Measurements from ENCODE around the gene OR14C36. TPM values are rescaled to one million over a fixed set of nuclear protein-coding genes. Genes with fewer than 3 reads are reported as not detected.

OR14C36 gene, protein sequence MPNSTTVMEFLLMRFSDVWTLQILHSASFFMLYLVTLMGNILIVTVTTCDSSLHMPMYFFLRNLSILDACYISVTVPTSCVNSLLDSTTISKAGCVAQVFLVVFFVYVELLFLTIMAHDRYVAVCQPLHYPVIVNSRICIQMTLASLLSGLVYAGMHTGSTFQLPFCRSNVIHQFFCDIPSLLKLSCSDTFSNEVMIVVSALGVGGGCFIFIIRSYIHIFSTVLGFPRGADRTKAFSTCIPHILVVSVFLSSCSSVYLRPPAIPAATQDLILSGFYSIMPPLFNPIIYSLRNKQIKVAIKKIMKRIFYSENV
- total RNA-seq (2021; fragmentation: NEBNext Ultra II Directional; extraction: Animal tissue kit (Norgen Biotek cat#: 25700)): not detected in 2 replicates
- polyA plus RNA-seq (2011; rRNA removed): not detected in 2 replicates
- not detected for polyA plus RNA-seq (2011; cell fraction: cytosol; rRNA removed)
- polyA plus RNA-seq (2011; cell fraction: nucleus; rRNA removed): not detected
- not detected in 4 replicates for polyA plus RNA-seq (2012, experiment 1 of 2)
- not detected for polyA plus RNA-seq (2012, experiment 2 of 2)
- not detected for polyA plus RNA-seq (2013, experiment 1 of 2)
- polyA plus RNA-seq (2013, experiment 2 of 2): not detected
- polyA minus RNA-seq (2011; rRNA and poly(A)+ RNA removed): not detected in 2 replicates
- not detected for polyA minus RNA-seq (2011; cell fraction: cytosol; rRNA and poly(A)+ RNA removed)
- polyA minus RNA-seq (2011; cell fraction: nucleus; rRNA and poly(A)+ RNA removed): not detected
- long read RNA-seq, experiment 1: 0 reads
- long read RNA-seq, experiment 2: 0 reads

DNA sequence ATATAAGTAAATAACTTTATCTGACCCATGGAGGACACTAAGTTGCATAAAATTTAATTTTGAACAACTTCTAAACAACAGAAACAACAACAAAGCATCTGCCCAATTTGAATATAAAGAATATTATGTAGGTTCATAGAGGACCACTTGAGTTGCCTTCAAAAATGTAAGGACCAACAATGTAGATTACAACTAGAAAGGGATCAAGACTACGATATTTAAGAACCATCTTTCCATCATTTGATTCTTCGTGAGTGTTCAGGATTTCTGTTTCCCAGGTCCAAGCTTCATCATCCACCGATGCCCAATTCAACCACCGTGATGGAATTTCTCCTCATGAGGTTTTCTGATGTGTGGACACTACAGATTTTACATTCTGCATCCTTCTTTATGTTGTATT is at the start of gene OR14C36:
TSS of gene OR14C36 (plus strand) at position 301 of the 400 bp plus-strand sequence. CDS start at position 301, 0 bp downstream.
- no peak within 1 kb of the TSS for H4K91ac ChIP-seq (replicated peaks; ENCODE audit: insufficient read length, low read length)

More for the DNA sequence above, at the start of gene OR14C36:
- Histone ChIP-seq H3K4me2 (ENCODE audit: insufficient read depth in 1 of 2, low read depth in 2 of 2, low read length in 2 of 2) (no peak within 1 kb of the TSS), H3K56ac (replicated peaks; ENCODE audit: insufficient read length, low read depth, low read length) (no peak within 1 kb of the TSS), H3K23me2 (ENCODE audit: low read depth, low read length) (no peaks in the 10 kb centered on the region), H4K20me1 (replicated peaks in 1 of 2; ENCODE audit: control insufficient read depth in 1 of 2, insufficient read depth in 2 of 2, low read length in 2 of 2) (no peaks in the 10 kb centered on the region), H3K18ac (ENCODE audit: extremely low read depth, low read length) (no peak within 1 kb of the TSS), H3K27ac (ENCODE audit: low read depth, low read length) (no peak within 1 kb of the TSS), H3K36me3 (ENCODE audit: control insufficient read depth in 2 of 4, insufficient read depth in 4 of 4, low read length in 3 of 4) (no peaks in the 10 kb centered on the region), H3K9me3 (ENCODE audit: insufficient read depth in 2 of 2, low read depth in 1 of 2, low read length in 1 of 2) (peaks cover 44 to 57% of the 10 kb centered on the region in 2 experiments), H2BK15ac (ENCODE audit: low read length) (no peak within 1 kb of the TSS), H3K79me1 (ENCODE audit: low read depth, low read length) (no peaks in the 10 kb centered on the region), H3K14ac (ENCODE audit: insufficient read length) (no peak within 1 kb of the TSS), H2AK5ac (ENCODE audit: low read depth, low read length) (no peak within 1 kb of the TSS), H3K4me3 (ENCODE audit: extremely low read depth in 1 of 4, insufficient read depth in 2 of 4, low read depth in 3 of 4, low read length in 4 of 4) (no peak within 1 kb of the TSS), H2BK12ac (ENCODE audit: low read depth, low read length) (no peak within 1 kb of the TSS), H3K9ac (replicated peaks in 1 of 4; ENCODE audit: extremely low read depth in 1 of 4, low read depth in 3 of 4, low read length in 3 of 4) (no peak within 1 kb of the TSS), H3K79me2 (ENCODE audit: control insufficient read depth in 1 of 2, insufficient read depth in 2 of 2, low read length in 2 of 2) (no peaks in the 10 kb centered on the region), H3K4ac (replicated peaks; ENCODE audit: insufficient read length, low read depth, low read length) (no peak within 1 kb of the TSS), H2AFZ (ENCODE audit: low read length) (no peak within 1 kb of the TSS), H4K8ac (ENCODE audit: extremely low read depth, insufficient read depth, low read length) (no peak within 1 kb of the TSS), H2BK120ac (replicated peaks; ENCODE audit: low read depth, low read length) (no peak within 1 kb of the TSS), H2BK20ac (ENCODE audit: low read length) (no peak within 1 kb of the TSS), H2BK5ac (ENCODE audit: low read depth, low read length) (no peak within 1 kb of the TSS), H3K4me1 (replicated peaks in 1 of 4; ENCODE audit: control insufficient read depth in 3 of 4, insufficient read depth in 4 of 4, low read length in 3 of 4) (no peaks in the 10 kb centered on the region), H4K5ac (ENCODE audit: insufficient read length, low read depth, low read length) (no peak within 1 kb of the TSS), H3K23ac (ENCODE audit: insufficient read length) (no peak within 1 kb of the TSS), H3K27me3 (replicated peaks in 1 of 4; ENCODE audit: control insufficient read depth in 3 of 4, extremely low read depth in 1 of 4, insufficient read depth in 3 of 4, low read length in 3 of 4) (no peaks in the 10 kb centered on the region; a peak in 1 of 7 replicates)
- WGBS, 2 experiments (ENCODE audit: extremely low coverage in 1 of 2, insufficient coverage in 1 of 2, insufficient read length in 1 of 2, insufficient replicate concordance in 2 of 2, low coverage in 1 of 2, low lambda C conversion rate in 2 of 2, missing lambda C conversion rate in 1 of 2): 83% methylated on average over 4 of the region's 4 CpGs; no CpG with 5 or more reads in 1 of the 2 experiments
- DNase-seq (ENCODE audit: low read depth in 1 of 2, low spot score in 2 of 2) (no peak), FAIRE-seq (no peak)
- POLR2A ChIA-PET (ENCODE audit: partially characterized antibody): no interaction called here
- no peak for TF ChIP-seq RXRA (IDR thresholded peaks at IDR 0.05; ENCODE audit: insufficient read depth, low read depth, low read length)
- TF ChIP-seq SP2 (IDR thresholded peaks at IDR 0.05; ENCODE audit: low read length): no peak
- no peak for TF ChIP-seq ASH2L (IDR thresholded peaks at IDR 0.05; ENCODE audit: low read length)
- CTCF ChIA-PET (ENCODE audit: partially characterized antibody): no interaction called here

Data from H1 (cell line).